ELR (cell line): ENCODE results near the gene ZNF701.
"Not testable (repeated sequence)": the region's sequence is repeated elsewhere in the genome, so short reads cannot be mapped to it uniquely, and the experiment has no call there.

Source experiments
- DNase-seq: peaks from one replicate; pipeline ENCODE4 v3.0.0-alpha.2; 2015; ENCODE audit warnings: low read depth

Gene ZNF701

DNA sequence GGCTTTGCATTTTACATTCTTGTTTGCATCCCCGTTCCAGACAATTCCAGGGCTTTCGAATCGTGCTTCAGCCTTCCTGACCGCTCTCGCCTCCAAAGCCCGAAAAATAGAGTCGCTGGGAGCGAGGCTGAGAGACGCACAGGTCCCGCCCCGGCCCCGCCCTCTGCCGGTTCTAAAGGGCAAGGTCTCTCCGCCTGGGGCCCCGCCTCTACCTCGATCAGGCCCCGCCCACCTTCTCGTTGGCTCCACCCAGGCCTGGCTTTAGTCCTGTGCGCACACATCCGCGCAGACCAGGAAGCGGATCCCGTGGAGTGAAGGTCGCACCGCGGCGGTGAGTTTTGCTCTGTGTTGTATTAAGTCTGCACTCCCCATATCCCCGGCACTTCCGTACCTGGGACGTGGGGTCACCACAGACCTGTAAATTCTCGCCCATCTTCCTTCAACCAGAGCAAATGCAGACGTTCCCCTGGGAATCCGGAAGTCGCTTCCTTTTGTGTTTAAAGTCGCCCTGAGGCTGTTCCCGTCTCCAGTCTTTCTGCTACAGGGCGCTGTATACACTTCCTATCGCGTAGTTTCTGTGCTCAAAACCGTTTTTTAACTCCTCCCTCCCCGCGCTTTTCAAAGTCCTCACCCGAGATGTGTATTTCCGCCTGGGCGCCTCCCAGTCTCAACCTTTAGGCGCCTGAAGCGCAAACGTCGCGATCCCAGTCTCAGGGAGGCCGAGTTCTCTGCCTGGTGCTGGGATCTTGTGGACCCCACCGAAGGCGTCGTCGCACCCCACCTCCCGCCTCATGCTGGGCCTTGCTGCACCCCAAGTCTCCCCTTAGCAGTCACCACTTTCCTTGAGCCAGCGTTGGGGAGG, at the start of gene ZNF701:
Gene ZNF701, plus strand, starts transcription at position 288 of the 862 bp plus-strand sequence. CDS start 3,861 bp downstream, outside the sequence.
- peak; percentile 91 for DNase-seq

DNA sequence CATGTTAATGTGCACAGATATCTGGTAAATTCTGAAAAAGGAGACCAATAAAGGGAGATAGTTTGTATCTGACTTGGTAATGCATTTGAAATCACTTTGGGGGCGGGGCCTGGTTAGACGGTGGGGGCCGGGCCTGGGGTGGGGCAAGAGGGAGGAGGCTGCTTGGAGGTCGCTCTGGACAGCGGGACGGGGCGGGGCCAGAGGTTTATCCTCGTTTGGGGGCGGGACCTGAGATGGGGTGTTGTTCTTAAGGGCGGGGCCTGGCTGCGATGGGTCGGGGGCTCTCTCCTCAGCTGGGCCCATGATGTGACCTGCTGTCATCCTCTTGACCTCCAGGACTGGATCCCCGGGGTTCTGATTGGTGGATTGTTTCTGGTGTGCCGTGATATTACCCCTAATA, 47.5 kb upstream of the ZNF701 start:
- DNase-seq = no peak

DNA sequence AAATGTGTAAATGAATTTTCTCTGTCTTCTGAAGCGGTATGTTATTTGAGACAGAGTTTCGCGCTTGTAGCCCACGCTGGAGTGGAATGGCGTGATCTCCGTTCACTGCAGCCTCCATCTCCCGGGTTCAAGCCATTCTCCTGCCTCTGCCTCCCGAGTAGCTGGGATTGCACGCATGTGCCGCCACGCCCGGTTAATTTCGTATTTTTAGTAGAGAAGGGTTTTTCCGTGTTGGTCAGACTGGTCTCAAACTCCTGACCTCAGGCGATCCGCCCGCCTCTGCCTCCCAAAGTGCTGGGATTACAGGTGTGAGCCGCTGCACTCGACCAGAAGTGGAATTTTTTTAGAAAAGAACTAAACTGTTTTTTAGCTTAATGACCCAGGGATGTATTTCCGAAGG, 46.0 kb upstream of the ZNF701 start:
- DNase-seq = no peak

DNA sequence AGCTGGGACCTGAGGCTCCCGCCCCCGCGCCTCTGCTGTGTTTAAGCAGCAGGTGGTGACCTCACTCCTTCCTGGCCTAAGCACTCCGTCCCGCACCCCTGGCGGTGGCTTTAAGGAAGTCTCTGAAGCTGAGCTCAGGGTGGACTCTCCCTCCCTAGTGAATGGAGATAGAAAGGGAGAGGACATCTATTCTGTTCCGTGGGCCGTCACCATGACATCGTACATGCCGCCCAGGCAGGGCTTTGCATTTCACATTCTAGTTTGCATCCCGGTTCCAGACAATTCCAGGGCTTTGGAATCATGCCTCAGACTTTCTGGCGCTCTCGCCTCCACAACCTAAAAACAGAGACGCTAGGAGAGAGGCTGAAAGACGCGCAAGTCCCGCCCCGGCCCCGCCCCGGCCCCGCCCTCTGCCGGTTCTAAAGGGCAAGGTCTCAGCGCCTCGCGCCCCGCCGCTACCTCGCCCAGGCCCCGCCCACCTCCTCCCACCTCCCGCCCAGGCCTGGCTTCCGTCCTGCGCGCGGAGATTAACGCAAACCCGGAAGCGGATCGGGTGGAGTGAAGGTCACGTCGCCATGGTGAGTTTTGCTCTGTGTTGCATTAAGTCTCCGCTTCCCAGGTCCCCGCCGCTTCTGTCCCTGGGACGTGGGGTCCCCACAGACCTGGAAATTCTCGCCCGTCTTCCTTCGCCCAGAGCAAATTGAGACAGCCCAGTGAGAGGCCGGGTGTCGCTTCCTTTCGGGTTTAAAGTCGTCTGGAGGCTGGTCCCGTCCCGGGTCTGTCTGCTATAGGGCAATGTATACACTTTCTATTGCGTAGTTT, 42.7 kb upstream of the ZNF701 start, which contains the start of gene ZNF808:
Gene ZNF808, plus strand, starts transcription at position 535 of the 822 bp plus-strand sequence. CDS start 15,617 bp downstream, outside the sequence.
- DNase-seq = peak; percentile 93

DNA sequence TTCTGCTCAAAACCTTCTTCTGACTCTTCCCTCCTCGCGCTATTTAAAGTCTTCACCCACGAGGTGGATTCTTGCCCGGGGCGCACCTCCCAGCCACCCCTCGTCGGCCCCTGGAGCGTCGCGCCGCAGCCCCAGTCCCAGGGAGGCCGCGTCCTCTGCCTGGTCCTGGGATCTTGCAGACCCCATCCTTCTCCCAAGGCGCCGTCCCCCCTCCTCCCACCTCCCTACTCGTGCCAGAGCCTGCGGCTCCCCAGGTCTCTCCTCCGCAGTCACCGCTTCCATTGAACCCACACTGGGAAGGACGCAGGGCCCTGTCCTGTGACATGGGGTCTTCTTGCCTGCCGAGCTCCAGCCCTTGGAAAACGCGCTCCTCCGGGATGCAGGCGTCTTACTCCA, 42.1 kb upstream of the ZNF701 start:
- peak; percentile 13 for DNase-seq

DNA sequence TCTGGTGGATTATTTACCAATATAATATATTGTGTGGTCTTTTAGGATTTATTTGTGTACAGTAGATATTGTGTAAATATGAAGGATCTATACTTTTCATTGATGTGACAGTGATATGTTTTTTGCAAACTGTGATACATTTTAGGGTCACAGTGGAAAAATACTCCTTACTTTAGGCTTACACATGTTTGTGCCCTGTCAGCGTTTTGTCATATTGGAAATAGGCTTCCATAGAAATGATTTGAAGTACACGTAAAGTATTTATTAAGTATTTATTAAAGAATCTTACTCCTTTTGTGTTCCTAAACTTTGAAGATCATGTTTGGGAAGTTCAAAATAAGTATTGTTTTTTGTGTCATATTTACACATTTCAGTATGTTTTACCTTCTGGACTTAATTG, 37.6 kb upstream of the ZNF701 start:
- no peak for DNase-seq

DNA sequence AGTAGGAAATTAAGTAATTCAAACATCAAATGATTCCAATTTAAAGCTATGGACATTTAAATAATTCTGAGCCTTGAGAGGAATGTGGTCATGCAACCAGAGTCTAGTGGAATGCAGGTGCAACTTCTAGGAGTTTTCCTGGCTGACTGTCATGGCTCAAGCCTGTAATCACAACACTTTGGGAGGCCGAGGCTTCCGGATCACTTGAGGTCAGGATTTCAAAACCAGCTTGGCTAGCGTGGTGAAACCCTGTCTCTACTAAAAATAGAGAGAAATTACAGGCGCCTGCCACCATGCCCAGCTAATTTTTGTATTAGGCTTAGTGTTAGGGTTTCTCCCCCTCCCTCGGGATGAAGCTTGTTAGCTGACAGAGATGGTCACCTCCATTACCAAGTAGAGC, 36.2 kb upstream of the ZNF701 start:
- no peak for DNase-seq

DNA sequence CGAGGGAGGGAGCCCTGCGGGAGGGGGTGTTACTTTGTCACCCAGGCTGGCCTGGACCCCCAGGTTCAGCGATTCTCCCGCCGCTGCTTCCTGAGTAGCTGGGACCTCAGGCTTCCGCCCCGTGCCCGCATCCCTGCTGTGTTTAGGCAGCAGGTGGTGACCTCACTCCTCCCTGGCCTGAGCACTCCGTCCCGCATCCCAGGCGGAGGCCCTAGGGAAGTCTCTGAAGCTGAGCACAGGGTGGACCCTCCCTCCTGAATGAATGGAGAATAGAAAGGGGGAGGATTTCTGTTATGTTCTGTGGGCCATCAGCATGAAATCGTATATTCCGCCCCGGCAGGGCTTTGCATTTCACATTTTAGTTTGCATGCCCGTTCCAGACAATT, 34.7 kb upstream of the ZNF701 start:
- not testable (repeated sequence) for DNase-seq

DNA sequence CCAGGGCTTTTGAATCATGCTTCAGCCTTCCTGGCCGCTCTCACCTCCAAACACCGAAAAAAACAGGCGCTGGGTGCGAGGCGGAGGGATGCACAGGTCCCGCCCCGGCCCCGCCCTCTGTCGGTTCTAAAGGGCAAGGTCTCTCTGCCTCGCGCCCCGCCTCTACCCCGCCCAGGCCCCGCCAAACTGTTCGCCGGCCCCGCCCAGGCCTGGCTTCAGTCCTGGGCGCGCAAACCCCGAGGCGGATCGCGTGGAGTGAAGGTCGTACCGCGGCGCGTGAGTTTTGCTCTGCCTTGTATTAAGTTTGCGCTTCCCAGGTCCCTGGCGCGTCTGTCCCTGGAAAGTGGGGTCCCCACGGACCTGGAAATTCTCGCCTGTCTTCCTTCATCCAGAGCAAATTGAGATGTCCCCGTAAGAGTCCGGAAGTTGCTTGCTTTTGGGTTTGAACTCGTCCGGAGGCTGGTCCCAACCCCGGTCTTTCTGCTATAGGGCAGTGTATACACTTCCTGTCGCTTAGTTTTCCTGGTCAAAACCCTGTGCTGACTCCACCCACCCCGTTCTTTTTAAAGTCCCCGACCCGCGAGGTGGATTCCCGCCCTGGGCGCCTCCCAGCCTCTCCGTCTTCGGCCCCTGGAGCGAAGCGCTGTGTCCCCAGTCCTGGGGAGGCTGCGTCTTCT, 34.2 kb upstream of the ZNF701 start:
- peak; percentile 88 for DNase-seq

DNA sequence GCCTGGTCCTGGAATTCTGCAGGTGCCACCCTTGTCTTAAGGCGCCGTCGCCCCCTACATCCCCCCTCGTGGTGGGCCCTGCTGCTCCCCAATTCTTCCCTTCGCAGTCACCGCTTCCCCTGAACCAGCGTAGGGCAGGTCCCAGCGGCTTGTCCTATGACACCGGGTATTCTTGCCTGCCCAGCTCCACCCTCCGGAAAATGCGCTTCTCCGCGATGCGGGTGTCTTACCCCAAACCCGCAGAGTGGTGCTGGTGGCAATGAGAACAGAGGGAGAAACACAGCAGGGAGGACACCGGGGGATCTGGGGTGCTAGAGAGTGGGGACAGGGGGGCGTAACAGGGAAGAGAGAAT, 33.7 kb upstream of the ZNF701 start:
- DNase-seq = peak; percentile 29

DNA sequence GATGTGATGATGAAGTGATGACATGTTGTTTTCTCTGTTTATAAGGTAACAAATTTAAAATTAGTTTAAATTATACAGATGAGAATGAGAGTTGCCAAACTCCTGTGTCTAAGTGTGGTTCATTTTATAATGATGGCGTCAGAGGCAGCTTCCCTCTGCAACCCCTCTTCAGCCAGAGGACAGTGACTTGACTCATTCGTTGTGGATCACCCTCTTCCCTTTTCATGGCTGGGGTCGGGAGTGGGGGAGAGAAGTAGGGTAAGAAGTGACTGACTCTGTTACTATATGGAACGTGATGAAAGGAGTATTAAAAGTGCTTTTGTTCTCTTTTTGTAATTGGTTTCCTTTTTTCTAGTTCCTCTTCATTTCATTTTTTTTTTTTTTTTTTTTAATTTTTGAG, 31.3 kb upstream of the ZNF701 start:
- DNase-seq = not testable (repeated sequence)

DNA sequence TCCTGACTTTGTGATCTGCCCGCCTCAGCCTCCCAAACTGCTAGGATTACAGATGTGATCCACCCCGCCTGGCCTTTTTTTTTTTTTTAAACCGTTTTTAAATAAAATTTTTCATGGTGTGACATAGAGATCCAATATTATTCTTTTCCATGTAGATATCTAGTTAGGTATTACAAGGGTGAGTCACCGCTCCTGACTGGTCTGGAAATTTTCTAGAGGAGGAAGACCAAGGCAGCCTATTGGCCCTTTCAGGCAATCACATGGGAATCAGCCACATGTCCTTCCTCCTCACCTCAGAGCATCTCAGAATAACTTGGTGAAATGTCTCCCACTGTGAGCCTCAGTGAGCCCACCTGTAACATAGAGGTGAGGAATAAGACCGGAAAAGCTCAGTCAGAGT, 28.9 kb upstream of the ZNF701 start:
- peak; percentile 25 for DNase-seq

DNA sequence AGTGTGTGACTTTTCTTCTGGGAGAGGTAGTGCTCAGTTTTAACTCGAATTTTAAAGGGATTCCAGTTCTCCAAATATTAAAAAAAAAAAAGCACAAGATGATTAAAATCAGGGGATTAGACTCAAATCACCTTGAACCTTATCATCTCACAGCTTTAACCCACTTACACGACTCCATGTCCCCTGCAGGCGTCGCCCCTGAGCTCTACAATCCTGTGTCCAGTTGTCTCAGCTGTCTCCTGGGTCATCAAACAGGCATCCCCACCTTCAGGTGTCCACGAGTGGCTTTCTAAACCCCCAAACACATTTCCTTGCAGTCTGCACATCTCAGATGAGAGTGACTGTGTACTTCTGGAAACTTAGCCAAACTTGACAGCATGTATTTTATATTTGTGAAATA, 28.5 kb upstream of the ZNF701 start:
- DNase-seq = no peak

DNA sequence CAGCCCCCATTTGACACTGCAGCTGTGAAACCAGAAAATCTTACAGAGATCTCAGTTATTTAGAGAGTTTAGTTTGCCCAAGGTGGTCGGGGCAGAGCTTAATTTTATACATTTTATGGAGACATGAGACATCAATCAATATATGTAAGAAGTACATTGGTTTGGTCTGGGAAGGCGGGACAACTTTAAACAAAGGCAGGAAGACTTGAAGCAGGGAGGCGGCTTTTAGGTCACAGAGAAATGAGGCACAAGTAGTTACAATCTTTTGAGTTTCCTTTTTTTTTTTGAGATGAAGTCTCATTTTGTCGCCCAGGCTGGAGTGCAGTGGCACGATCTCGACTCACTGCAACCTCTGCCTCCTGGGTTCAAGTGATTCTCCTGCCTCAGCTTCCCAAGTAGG, 27.5 kb upstream of the ZNF701 start:
- not testable (repeated sequence) for DNase-seq

DNA sequence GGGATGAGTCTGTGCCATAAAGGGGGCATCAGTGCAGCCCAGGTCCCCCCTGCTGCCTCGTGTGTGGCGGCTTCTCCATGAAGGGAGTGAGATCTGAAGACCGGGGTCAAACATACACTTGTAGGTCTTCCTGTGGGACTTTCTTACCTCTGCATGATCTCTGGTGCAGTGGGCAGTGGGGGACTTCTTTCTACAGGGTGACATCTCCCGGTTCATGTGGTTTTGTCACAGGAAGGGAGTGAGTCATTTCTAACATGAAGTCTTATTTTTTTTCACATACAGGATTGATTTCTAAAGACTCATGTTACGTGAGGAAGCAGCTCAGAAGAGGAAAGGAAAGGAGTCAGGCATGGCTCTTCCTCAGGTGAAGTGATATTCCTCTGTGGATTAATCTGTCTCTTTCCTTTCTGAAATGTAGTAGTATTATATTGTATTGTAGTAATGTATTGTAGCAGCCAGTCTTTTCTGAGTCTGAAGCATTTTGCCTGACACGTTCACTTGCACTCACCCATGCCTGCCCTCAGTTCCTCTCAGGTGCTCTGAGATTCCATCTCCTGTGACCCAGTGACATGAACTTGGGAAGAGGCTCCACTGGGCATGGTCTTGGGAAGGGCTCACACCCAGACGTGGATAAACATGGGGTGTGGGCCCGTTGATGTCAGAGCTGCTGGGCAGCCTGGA, 27.0 kb upstream of the ZNF701 start:
- DNase-seq = peak; percentile 49

DNA sequence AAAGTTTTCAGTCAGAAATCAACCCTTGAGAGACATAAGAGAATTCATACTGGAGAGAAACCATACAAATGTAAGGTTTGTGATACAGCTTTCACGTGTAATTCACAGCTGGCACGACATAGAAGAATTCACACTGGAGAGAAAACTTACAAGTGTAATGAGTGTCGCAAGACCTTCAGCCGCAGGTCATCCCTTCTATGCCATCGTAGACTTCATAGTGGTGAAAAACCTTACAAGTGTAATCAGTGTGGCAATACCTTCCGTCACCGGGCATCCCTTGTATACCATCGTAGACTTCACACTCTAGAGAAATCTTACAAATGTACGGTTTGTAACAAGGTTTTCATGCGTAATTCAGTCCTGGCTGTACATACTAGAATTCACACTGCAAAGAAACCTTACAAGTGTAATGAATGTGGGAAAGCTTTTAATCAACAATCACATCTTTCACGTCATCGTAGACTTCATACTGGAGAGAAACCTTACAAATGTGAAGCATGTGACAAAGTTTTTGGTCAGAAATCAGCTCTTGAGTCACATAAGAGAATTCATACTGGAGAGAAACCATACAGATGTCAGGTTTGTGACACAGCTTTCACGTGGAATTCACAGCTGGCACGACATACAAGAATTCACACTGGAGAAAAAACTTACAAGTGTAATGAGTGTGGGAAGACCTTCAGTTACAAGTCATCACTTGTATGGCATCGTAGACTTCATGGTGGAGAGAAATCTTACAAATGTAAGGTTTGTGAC, 15.7 kb upstream of the ZNF701 start:
- DNase-seq = no peak

DNA sequence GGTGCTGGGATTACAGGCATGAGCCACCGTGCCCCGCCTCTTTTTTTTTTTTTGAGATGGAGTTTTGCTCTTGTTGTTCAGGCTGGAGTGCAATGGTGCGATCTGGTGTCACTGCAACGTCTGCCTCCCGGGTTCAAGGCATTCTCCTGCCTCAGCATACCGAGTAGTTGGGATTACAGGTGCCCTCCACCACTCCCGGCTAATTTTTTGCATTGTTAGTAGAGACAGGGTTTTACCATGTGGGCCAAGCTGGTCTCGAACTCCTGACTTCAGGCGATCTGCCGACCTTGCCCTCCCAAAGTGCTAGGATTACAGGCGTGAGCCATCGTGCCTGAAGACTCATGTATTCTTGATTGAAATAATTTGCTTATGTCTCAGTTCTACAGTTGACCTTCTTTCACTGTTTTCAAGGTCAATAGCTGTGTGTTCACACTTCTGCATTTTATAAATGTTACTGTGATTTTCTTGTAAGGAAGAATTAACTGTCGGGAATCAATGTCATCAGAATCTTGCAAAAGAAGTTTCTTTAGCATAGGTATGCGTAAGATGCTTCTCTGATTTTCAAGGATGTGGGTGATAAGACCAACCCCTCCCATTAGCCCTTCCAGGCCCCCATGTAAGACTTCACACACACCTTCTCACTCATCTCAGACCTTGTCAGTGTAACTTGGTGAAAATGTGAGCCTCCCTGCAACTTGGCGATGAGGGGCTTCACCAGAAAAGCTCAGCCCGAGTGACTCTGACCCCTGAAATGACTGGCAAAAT, 12.7 kb upstream of the ZNF701 start:
- no peak for DNase-seq

DNA sequence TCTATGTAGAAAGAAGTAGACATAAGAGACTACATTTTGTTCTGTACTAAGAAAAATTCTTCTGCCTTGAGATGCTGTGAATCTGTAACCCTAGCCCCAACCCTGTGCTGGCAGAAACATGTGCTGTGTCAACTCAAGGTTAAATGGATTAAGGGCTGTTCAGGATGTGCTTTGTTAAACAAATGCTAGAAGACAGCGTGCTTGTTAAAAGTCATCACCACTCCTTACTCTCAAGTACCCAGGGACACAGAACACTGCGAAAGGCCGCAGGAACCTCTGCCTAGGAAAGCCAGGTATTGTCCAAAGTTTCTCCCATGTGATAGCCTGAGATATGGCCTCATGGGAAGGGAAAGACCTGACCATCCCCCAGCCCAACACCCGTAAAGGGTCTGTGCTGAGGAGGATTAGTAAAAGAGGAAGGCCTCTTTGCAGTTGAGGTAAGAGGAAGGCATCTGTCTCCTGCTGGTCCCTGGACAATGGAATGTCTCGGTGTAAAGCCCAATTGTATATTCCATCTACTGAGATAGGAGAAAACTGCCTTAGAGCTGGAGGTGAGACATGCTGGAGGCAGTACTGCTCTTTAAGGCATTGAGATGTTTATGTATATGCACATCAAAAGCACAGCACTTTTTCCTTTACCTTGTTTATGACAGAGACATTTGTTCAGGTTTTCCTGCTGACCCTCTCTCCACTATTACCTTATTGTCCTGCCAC, 11.2 kb upstream of the ZNF701 start:
- DNase-seq = not testable (repeated sequence)

DNA sequence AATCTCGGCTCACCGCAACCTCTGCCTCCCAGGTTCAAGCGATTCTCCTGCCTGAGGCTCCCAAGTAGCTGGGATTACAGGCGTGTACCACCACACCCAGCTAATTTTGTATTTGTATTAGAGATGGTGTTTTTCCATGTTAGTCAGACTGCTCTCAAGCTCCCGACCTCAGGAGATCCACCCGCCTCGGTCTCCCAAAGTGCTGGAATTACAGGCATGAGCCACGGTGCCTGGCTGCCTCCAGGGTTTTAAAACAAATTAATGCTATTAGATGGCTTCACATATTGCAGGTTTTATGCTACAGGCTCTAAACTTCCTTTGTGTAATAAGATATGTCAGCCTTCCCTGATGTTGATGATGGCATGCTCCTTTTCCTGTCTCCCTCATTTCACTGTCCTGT, 8.5 kb upstream of the ZNF701 start:
- DNase-seq = not testable (repeated sequence)

DNA sequence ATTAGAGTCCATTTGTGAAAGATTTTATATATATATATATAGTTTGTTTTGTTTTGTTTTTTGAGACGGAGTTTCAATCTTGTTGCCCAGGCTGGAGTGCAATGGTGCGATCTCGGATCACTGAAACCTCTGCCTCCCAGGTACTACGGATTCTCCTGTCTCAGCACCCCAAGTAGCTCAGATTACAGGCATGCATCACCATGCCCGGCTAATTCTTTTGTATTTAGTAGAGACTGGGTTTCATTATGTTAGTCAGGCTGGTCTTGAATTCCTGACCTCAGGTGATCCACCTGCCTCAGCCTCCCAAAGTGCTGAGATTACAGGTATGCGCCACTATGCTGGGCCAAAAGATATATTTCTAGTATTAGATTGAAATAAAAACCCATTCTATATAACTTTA, 4.0 kb upstream of the ZNF701 start:
- peak; percentile 8 for DNase-seq
